ENCODE data around the gene XAF1. TPM values are rescaled to one million over a fixed set of nuclear protein-coding genes. Genes with fewer than 3 reads are reported as not detected.

Gene XAF1
- total and polyA plus RNA-seq, 2 experiments from 2014 or later = not detected

- H3K27me3 Mint-ChIP-seq (ENCODE audit: insufficient read depth, low read depth, poor library complexity) = peaks cover 2% of the 10 kb centered on the region
- H3K4me1 ChIP-seq (ENCODE audit: insufficient read depth) = peaks cover 15% of the 10 kb centered on the region
- H3K9me2 ChIP-seq (ENCODE audit: insufficient read depth) = peaks cover 12% of the 10 kb centered on the region; the same call in 1 of the 2 replicates
- no peaks in the 10 kb centered on the region for H3K36me3 Mint-ChIP-seq (ENCODE audit: low read depth)
- H3K27ac ChIP-seq (ENCODE audit: low read depth) = no peak overlapping the region
- TF ChIP-seq EZH2phosphoT487 (IDR thresholded peaks at IDR 0.05; ENCODE audit: unreplicated experiment) (no peak), REST (IDR thresholded peaks at IDR 0.05; ENCODE audit: unreplicated experiment) (no peak), JUNB (IDR thresholded peaks at IDR 0.05; ENCODE audit: unreplicated experiment) (no peak), ZNF462 (CRISPR knock-in tag; IDR thresholded peaks at IDR 0.05) (no peak), CREB1 (CRISPR knock-in tag; IDR thresholded peaks at IDR 0.05; ENCODE audit: low read depth) (no peak), NANOG (IDR thresholded peaks at IDR 0.05; ENCODE audit: borderline replicate concordance) (no peak), EZH2 (IDR thresholded peaks at IDR 0.05; ENCODE audit: low read depth, unreplicated experiment) (no peak), CTCF (conservative IDR thresholded peaks at IDR 0.05; ENCODE audit: low read depth in 2 of 2) (no peak), ZNF114 (CRISPR knock-in tag; IDR thresholded peaks at IDR 0.05) (no peak), ETS1 (IDR thresholded peaks at IDR 0.05) (no peak), STAT1 (IDR thresholded peaks at IDR 0.05; ENCODE audit: unreplicated experiment) (no peak), POLR2AphosphoS5 (IDR thresholded peaks at IDR 0.05; ENCODE audit: low read depth) (no peak), ZNF331 (CRISPR knock-in tag; IDR thresholded peaks at IDR 0.05; ENCODE audit: low read depth) (no peak)
- no peaks in the 10 kb centered on the region; the same call in 2 of the 3 replicates for H3K9me3 Mint-ChIP-seq
- peak overlapping the region; percentile 35 for H3K4me2 ChIP-seq
- H2AFZ ChIP-seq = peak overlapping the region; percentile 19
- peak; percentile 67 for ATAC-seq
- no peak overlapping the region for H3K4me3 ChIP-seq
- peak; percentile 14 for DNase-seq (ENCODE audit: low spot score)
- no peaks in the 10 kb centered on the region for H3K27me3 ChIP-seq (ENCODE audit: insufficient read depth)
- no peaks in the 10 kb centered on the region for H3F3A ChIP-seq (replicated peaks; ENCODE audit: low read depth)
- peaks cover 22% of the 10 kb centered on the region for H3K4me1 Mint-ChIP-seq
- no peak overlapping the region for H3K4me3 Mint-ChIP-seq
- H4K20me1 ChIP-seq (replicated peaks; ENCODE audit: insufficient read depth) = no peaks in the 10 kb centered on the region
- no peak overlapping the region for H3K27ac Mint-ChIP-seq
- no peaks in the 10 kb centered on the region for H3K36me3 ChIP-seq (ENCODE audit: insufficient read depth)
- no peaks in the 10 kb centered on the region for H3K79me2 ChIP-seq (replicated peaks; ENCODE audit: insufficient read depth)
Observed at GRCh38 chr17:6799738-6800137, 43.9 kb downstream of the XAF1 start.
